Dendritic cell treated with granulocyte-macrophage colony-stimulating factor and Interleukin-4, amounts not matched to agents 40 ng/mL and 50 ng/mL, for 4 days (primary cell): ENCODE data around the gene BNC2.

ENCODE experiments used
- H3K27ac Mint-ChIP-seq: one replicate; pipeline ENCODE4 v1.8.0; 2022; ENCODE audit warnings: mild to moderate bottlenecking, mixed read lengths
- H3K27me3 Mint-ChIP-seq: one replicate; pipeline ENCODE4 v1.8.0; 2022; ENCODE audit warnings: mild to moderate bottlenecking, mixed read lengths
- H3K36me3 Mint-ChIP-seq: one replicate; pipeline ENCODE4 v1.8.0; 2022; ENCODE audit warnings: low read depth, mixed read lengths
- H3K4me1 Mint-ChIP-seq: one replicate; pipeline ENCODE4 v1.8.0; 2022; ENCODE audit warnings: low read depth, mixed read lengths
- H3K4me3 Mint-ChIP-seq: one replicate; pipeline ENCODE4 v1.8.0; 2022; ENCODE audit warnings: mild to moderate bottlenecking, moderate library complexity, mixed read lengths
- H3K9me3 Mint-ChIP-seq: one replicate; pipeline ENCODE4 v1.8.0; 2022; ENCODE audit warnings: mixed read lengths
- intact Hi-C: fragments of 100-400 bp; cut with micrococcal nuclease; formaldehyde crosslinking; loops from one replicate; pipeline ENCODE4 v1.15.0; 2022

Gene BNC2

DNA sequence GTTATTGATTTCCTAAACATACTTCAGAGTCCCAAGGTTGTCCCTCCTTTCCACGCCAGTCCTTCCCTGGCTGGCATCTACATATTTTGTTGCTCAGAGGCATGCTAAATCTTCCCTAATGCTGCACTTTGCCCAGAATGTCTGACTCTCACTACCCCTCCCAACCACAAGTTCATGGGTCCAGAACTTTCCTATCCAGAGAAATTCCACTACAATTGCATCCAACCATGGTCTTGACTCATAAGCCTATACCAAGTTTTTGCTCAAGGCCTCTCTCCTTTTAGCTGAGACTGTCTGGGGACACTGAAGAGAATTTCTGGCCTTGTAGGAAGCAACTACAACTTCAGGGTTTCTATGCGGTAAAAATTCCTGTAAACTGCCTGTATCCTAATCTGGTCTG, 206.3 kb downstream of the BNC2 start:
- Mint-ChIP-seq H3K36me3 (no peaks in the 10 kb centered on the region), H3K4me1 (no peaks in the 10 kb centered on the region), H3K27ac (no peak overlapping the region), H3K9me3 (no peaks in the 10 kb centered on the region), H3K4me3 (no peak overlapping the region), H3K27me3 (peaks cover 1% of the 10 kb centered on the region)
- intact Hi-C loops = no loop called here

DNA sequence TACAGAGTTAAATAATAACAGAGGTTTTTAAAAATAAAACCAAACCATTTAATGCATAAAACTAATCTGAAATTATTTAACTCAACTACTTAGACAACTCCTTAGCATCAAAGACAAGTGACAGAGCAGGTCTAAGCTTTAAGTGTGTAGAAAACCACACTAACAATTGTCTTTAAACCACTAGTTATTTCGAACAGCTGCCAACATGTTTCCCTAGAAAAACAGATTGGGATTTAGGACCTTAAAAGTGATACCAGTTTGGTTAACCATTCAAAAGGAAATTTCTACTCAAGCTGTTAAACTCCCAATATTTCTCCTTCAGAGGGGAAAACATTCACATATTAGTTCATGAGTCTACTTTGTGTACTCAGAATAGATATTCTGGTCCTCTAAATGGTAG, 208.7 kb downstream of the BNC2 start:
- peaks cover 1% of the 10 kb centered on the region for H3K27me3 Mint-ChIP-seq
- H3K4me1 Mint-ChIP-seq = no peaks in the 10 kb centered on the region
- intact Hi-C loops = no loop called here

GRCh38 chr9:16659096-16659495, 211.4 kb downstream of the BNC2 start:
- Mint-ChIP-seq H3K27me3 (no peaks in the 10 kb centered on the region), H3K27ac (no peak overlapping the region), H3K9me3 (no peaks in the 10 kb centered on the region), H3K4me1 (no peaks in the 10 kb centered on the region), H3K36me3 (no peaks in the 10 kb centered on the region), H3K4me3 (no peak overlapping the region)
- intact Hi-C loops = no loop called here

More for the DNA sequence above, 208.7 kb downstream of the BNC2 start:
- no peak overlapping the region for H3K4me3 Mint-ChIP-seq
- H3K9me3 Mint-ChIP-seq = no peaks in the 10 kb centered on the region
- no peaks in the 10 kb centered on the region for H3K36me3 Mint-ChIP-seq
- H3K27ac Mint-ChIP-seq = no peak overlapping the region

DNA sequence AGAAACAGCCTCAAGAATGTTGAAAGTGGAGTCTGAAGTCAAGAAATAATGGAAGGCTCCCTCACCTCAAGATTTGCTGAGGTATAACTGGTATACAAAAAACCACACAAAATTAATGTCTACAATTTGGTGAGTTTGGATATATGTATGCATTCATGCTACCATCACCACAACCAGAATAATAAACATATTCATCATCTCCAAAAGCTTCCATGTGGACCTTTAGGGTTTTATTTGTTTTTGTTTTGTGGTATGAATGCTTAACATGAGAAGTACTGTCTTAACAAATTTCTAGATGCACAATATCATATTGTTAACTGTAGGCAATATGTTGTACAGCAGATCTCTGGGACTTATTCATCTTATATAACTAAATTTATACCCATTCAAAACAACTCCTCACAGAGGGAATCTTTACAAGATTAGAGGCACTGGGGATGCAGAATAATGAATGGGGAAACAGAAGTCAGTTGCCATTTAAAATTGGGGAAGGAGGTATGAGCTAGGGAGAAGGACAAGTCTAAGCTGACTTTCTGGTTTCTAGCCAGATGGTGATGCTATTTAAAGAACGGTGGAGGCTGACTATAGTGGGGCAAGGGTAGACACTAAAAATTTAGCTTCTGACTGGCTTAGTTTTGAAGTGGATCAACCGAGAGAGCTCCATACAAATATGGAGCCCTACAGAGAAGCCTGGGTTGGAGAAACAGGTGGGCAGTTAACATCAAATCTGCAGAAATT, 213.9 kb downstream of the BNC2 start:
- Mint-ChIP-seq H3K36me3 (no peaks in the 10 kb centered on the region), H3K4me1 (no peaks in the 10 kb centered on the region), H3K9me3 (no peaks in the 10 kb centered on the region), H3K27ac (no peak overlapping the region), H3K4me3 (no peak overlapping the region), H3K27me3 (no peaks in the 10 kb centered on the region)
- intact Hi-C loops = no loop called here

DNA sequence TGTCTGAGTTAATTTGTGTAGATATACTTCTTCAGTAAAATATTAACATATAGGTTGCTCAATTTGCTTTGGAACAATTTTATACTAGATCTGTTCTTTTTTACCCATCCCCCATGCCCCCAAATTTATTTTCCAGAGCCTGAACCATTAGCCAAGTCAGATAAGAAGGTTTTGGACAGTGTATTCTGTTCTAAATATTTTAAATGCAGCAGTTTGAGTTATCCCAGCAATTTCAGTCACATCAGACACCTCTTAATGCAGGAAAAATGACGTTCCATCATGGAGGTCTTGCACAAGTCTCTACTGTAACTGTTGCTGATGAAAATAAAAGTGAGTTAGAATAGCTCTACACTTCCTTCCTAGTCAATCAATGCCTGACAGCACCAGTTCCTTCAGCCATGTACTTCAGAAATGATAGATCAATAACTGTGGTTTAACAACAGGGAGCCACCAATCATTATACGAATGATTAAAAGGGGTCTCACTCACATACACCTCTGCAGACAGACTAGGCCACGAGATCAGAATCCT, 215.8 kb downstream of the BNC2 start:
- intact Hi-C loops = no loop called here
- Mint-ChIP-seq H3K27me3 (no peaks in the 10 kb centered on the region), H3K9me3 (no peaks in the 10 kb centered on the region)

GRCh38 chr9:16653491-16654399, 216.7 kb downstream of the BNC2 start:
- intact Hi-C loops = no loop called here
- H3K4me1 Mint-ChIP-seq = no peaks in the 10 kb centered on the region
- H3K4me3 Mint-ChIP-seq = no peak overlapping the region
- H3K27ac Mint-ChIP-seq = no peak overlapping the region
- H3K27me3 Mint-ChIP-seq = no peaks in the 10 kb centered on the region
- H3K36me3 Mint-ChIP-seq = no peaks in the 10 kb centered on the region
- no peaks in the 10 kb centered on the region for H3K9me3 Mint-ChIP-seq

More for the DNA sequence above, 215.8 kb downstream of the BNC2 start:
- Mint-ChIP-seq H3K27ac (no peak overlapping the region), H3K36me3 (no peaks in the 10 kb centered on the region), H3K4me1 (no peaks in the 10 kb centered on the region), H3K4me3 (no peak overlapping the region)

- H3K27ac Mint-ChIP-seq = no peak overlapping the region
- H3K4me3 Mint-ChIP-seq = no peak overlapping the region
- no peaks in the 10 kb centered on the region for H3K4me1 Mint-ChIP-seq
- intact Hi-C loops = no loop called here
- H3K27me3 Mint-ChIP-seq = no peaks in the 10 kb centered on the region
- no peaks in the 10 kb centered on the region for H3K9me3 Mint-ChIP-seq
- no peaks in the 10 kb centered on the region for H3K36me3 Mint-ChIP-seq
These were observed 217.9 kb downstream of the BNC2 start for GRCh38 chr9:16652582-16652981.

DNA sequence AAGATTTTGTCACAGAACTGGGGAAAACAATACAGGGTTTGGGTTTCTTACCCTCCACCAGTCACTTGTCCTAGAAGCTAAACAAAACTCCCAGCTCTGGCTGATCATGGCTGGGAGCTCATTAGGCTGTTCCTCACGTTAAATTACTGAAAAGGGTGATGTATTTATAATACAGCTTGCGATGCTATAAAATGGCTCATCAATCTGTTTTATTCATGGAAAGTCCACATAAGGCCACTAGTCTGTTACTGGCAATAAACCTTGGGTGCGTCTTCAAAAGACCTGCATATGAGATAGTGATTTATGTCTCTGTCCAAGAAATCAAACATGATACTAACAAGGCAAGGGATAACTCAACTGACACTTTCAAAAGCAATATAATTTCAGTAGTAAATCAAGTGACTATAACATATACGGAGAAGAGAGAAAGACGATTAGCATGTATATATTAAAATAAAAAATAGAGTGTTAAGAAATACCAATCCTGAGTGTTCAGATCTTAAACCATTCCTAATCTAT, 219.0 kb downstream of the BNC2 start:
- intact Hi-C loops = no loop called here
- H3K9me3 Mint-ChIP-seq = no peaks in the 10 kb centered on the region

DNA sequence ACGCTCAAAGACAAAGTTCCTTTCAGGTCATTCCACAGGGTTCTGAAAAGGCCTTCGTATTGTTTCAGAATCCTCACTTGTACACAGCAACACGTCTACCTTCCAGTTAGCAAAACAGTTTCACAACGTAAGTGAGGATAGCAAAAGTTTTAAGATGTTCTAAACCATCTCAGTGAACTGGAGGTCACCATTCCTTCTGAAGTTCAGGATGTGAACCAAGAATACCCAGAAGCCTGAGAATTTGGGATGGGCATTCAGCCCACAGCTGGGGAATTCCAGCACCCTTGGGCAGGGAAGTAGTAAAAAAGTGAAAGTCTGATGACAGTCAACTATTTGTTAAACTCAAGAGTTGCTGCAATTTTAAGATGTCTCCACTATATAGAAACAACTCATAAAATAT, 224.5 kb downstream of the BNC2 start:
- Mint-ChIP-seq H3K27me3 (no peaks in the 10 kb centered on the region), H3K36me3 (no peaks in the 10 kb centered on the region), H3K4me1 (no peaks in the 10 kb centered on the region), H3K4me3 (no peak overlapping the region), H3K9me3 (no peaks in the 10 kb centered on the region), H3K27ac (no peak overlapping the region)
- intact Hi-C loops = no loop called here

More for the DNA sequence above, 219.0 kb downstream of the BNC2 start:
- Mint-ChIP-seq H3K36me3 (no peaks in the 10 kb centered on the region), H3K27me3 (no peaks in the 10 kb centered on the region), H3K4me3 (no peak overlapping the region), H3K27ac (no peak overlapping the region), H3K4me1 (no peaks in the 10 kb centered on the region)

- Mint-ChIP-seq H3K4me1 (no peaks in the 10 kb centered on the region), H3K4me3 (no peak overlapping the region), H3K27me3 (no peaks in the 10 kb centered on the region), H3K9me3 (no peaks in the 10 kb centered on the region), H3K36me3 (no peaks in the 10 kb centered on the region), H3K27ac (no peak overlapping the region)
- intact Hi-C loops = no loop called here
These were observed 227.9 kb downstream of the BNC2 start for GRCh38 chr9:16642421-16643109.

DNA sequence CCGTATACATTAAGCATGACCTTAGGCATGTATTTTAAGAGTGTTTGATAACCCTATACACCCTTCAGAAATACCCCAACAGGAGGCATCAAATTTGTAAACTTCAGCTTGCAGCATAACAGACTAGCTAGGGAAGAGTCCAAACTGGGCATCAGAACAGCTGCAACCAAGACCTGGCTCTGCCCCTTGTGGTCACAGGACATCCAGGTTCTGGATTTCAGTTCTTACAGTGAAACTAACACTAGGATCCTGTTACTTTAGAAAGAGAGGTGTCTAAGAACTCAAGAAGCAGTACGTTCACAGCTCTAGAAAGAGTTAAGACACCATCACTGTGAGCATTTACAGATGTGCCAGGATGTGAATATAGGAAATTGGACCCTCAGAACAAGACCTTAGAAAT, 229.8 kb downstream of the BNC2 start:
- no peaks in the 10 kb centered on the region for H3K36me3 Mint-ChIP-seq
- H3K27me3 Mint-ChIP-seq = no peaks in the 10 kb centered on the region
- H3K4me1 Mint-ChIP-seq = no peaks in the 10 kb centered on the region
- no peaks in the 10 kb centered on the region for H3K9me3 Mint-ChIP-seq
- no peak overlapping the region for H3K4me3 Mint-ChIP-seq
- intact Hi-C loops = no loop called here
- H3K27ac Mint-ChIP-seq = no peak overlapping the region

DNA sequence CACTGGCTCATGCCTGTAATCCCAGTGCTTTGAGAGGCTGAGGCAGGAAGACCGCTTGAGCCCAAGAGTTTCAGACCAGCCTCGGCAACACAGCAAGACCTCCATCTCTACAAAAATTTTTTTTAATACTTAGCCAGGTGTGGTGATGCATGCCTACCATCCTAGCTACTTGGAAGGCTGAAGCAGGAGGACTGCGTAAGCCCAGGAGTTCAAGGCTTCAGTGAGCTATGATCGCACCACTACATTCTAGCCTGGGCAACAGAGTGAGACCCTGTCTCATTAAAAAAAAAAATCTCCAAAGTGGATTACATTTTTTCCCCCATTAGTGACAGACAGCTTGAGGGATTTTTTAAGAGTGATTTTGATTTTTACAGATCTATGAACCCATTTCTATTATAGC, 230.8 kb downstream of the BNC2 start:
- Mint-ChIP-seq H3K9me3 (no peaks in the 10 kb centered on the region), H3K27ac (no peak overlapping the region), H3K4me1 (no peaks in the 10 kb centered on the region), H3K36me3 (no peaks in the 10 kb centered on the region), H3K4me3 (no peak overlapping the region), H3K27me3 (no peaks in the 10 kb centered on the region)
- intact Hi-C loops = no loop called here

- H3K4me3 Mint-ChIP-seq = no peak overlapping the region
- H3K9me3 Mint-ChIP-seq = no peaks in the 10 kb centered on the region
- no peaks in the 10 kb centered on the region for H3K36me3 Mint-ChIP-seq
- intact Hi-C loops = no loop called here
- H3K27ac Mint-ChIP-seq = no peak overlapping the region
- no peaks in the 10 kb centered on the region for H3K27me3 Mint-ChIP-seq
- no peaks in the 10 kb centered on the region for H3K4me1 Mint-ChIP-seq
These were observed 232.6 kb downstream of the BNC2 start for GRCh38 chr9:16637911-16638310.

- intact Hi-C loops = no loop called here
- no peaks in the 10 kb centered on the region for H3K36me3 Mint-ChIP-seq
- H3K9me3 Mint-ChIP-seq = no peaks in the 10 kb centered on the region
- no peaks in the 10 kb centered on the region for H3K27me3 Mint-ChIP-seq
- no peak overlapping the region for H3K4me3 Mint-ChIP-seq
- H3K4me1 Mint-ChIP-seq = no peaks in the 10 kb centered on the region
- no peak overlapping the region for H3K27ac Mint-ChIP-seq
These were observed 233.3 kb downstream of the BNC2 start for GRCh38 chr9:16637218-16637617.
